CD4-positive, alpha-beta T cell treated with Interleukin-21 for 1 hour (primary cell): ENCODE results near the gene TCEANC2.

Source experiments
- DNase-seq: peaks from one replicate; pipeline ENCODE4 v3.0.0-alpha.2; 2020

The TCEANC2 gene

GRCh38 chr1:54137534-54138061 is 84.2 kb downstream of the TCEANC2 start:
- no peak for DNase-seq

- no peak for DNase-seq
These were observed 85.6 kb downstream of the TCEANC2 start for GRCh38 chr1:54138994-54139393.

DNA sequence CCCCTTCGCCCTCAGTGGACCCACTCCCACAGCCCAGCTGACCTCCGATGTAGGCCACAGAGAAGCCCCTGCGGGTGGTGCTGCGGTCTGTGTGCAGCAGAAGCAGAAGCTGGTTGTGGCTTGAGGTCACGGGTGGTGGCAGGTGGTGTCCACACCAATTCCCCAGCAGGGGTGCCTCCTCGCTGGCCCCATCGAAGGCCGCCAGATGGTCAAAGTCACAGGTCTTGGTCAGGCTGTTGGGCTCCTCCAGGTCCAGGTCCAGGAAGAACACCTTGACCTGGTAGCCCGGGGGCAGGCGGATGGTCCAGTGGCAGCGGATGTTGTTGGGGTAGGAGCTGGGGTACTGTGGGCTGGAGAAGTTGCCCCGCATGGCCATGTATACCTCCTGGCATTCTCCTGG is 86.3 kb downstream of the TCEANC2 start:
- no peak for DNase-seq

- DNase-seq = no peak
These were observed 88.9 kb downstream of the TCEANC2 start for GRCh38 chr1:54142146-54142900.

DNA sequence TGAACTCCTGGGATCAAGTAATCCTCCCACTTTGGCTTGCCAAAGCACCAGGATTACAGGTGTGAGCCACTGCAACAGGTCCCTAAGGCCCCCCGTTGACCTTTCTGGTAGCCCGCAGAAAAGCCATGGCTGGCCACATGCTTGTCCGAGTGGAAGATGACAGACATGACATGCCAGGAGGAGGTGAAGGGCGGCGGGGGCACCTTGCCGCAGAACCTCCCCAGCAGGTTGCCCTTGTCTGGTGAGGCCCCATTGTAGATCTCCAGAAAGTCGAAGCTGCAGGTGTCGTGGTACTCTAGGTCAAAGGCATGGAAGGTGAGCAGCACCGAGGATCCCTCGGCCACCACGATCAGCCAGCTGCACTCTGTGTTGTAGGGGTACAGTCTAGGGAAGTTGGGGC is 91.0 kb downstream of the TCEANC2 start:
- DNase-seq = no peak

DNA sequence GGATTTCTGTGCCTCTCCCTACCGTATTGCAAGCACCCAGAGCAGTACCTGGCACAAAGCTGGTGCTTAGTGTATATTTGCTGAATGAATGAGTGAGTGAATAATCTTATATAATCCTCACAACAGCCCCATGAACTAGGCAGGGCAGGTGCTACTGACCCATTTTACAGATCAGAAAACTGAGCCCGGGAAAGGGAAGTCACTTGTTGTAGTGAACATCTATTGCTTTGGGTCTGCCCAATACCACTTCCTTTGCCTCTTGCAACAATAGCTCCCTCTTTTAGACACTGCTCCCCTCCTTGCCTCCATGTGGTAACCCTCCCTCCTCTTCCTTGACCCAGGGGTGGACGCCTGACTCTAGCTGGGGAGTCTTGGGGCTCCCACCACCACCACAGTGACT is 96.3 kb downstream of the TCEANC2 start:
- DNase-seq = no peak

GRCh38 chr1:54151013-54151412 is 97.6 kb downstream of the TCEANC2 start:
- DNase-seq = no peak

DNA sequence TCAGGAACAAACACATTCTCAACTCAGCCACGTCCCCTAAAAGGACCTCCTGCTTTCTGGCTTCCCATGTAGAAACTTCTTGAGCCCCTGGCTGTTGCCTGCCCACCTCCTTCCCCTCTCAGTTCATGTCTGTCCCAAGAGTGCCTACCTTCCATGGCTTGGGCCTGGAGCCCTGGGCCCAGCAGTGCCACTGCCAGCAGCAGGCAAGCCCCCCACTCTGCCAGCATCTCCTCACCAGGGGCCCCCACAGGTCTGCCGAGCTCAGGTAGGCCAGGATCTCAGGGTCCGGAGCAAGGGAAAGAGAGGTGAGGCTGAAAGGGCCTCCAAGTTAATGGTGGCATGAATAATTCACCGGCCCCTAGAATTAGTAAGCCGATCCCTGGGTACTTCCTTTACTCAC is 99.3 kb downstream of the TCEANC2 start, which contains the start of gene CDCP2:
TSS of gene CDCP2 (minus strand) at position 305 of the 400 bp plus-strand sequence. CDS start at position 227, 78 bp downstream.
- no peak for DNase-seq

GRCh38 chr1:54153535-54154439 is 100.4 kb downstream of the TCEANC2 start:
- no peak for DNase-seq
